ENCODE results near the gene WFDC10B.
"Not testable (repeated sequence)": the region's sequence is repeated elsewhere in the genome, so short reads cannot be mapped to it uniquely, and the experiment has no call there.

The WFDC10B gene

DNA sequence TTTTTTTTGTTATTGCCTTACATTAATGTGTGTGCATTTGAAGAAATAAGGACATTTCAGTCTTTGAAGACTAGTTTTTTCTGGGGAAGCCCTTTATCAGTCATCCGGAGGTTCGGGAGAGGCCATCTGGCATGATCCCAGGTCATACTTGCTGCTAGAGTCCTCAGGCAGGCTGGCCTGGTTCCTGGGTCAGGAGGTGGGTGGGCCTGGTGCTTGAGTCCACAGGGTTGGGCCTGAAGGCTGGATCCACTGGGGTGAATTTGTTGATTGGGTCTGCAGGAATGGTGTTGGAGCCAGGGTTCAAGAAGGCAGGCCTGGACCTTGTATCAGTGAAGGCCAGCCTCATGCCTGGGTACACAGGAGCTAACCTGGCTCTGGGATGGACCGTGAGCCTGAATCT lies 57.9 kb downstream of the WFDC10B start:
- no peak for DNase-seq

DNA sequence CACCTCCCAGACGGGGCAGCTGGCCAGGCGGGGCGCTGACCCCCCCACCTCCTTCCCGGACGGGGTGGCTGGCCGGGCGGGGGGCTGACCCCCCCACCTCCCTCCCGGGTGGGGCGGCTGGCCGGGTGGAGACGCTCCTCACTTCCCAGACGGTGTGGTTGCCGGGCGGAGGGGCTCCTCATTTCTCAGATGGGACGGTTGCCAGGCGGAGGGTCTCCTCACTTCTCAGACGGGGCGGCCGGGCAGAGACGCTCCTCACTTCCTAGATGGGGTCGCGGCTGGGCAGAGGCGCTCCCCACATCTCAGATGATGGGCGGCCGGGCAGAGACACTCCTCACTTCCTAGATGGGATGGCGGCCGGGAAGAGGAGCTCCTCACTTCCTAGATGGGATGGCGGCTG lies 59.0 kb downstream of the WFDC10B start:
- not testable (repeated sequence) for DNase-seq

DNA sequence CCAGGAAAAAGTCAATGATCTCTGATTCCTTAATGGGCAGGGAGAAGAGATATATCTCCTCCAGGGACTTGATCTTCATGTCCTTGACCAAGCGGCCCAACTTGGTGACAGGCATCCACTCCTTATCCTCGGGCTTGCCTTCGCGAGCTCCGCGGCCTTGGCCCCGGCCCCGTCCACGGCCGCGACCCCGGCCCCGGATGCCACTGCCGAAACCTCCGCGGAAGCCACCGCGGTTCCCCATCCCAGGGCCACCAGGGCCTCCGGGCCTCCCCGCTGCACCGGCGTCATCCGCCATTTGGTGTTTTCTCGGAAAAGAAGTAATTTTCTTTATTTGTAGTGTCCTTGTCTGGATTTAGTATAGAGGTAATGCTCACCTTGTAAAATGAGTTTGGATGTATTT lies 63.7 kb downstream of the WFDC10B start:
- not testable (repeated sequence) for DNase-seq

DNA sequence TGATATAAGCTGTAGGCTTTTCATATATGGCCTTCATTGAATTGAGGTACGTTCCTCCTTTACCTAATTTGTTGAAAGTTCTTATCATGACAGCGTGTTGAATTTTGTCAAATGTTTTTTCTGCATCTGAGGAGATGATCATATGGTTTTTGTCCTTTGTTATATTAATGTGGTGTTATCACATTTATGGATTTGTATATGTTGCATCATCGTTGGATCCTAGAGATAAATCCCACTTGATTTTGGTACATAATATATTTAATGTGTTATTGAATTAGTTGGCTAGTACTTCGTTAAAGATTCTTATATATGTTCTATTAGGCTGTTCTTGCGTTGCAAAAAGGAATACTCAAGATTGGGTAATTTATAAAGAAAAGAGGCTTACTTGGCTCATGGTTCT lies 65.1 kb downstream of the WFDC10B start:
- DNase-seq = no peak

DNA sequence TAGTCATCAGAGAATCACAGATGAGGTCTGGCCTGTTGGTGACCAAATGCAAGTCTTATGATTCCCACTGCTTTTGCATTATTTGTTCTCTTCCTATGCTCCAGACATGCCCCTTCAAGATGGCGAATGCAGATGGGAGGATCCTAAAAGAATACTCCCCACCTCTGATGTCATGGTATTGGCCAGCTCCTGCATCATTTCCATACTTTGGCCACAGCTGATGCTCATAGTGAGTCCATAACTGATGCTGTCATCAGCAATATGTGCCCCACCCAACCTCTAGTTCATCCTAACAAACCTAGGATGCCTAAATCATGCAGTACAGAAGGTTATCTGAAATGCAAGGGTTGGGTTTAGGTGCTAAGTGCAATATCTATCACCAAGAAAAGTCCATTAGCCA lies 68.3 kb downstream of the WFDC10B start:
- no peak for DNase-seq

All from DMS79 treated with DMSO at 0.1 percent for 48 hours (cell line).